ENCODE results near the gene S1PR1. TPM values are rescaled to one million over a fixed set of nuclear protein-coding genes. Genes with fewer than 3 reads are reported as not detected.

Gene S1PR1
- total RNA-seq, 2 experiments from 2014 or later = 72.6 to 75.9 TPM

Other genes starting within 250 kb of the S1PR1 start
- 10 to 100 TPM; 65.0 to 70.8 TPM for gene DPH5, start 211.2 kb upstream of the S1PR1 start, total RNA-seq

Data from activated naive CD8-positive, alpha-beta T cell treated with anti-CD3 and anti-CD28 coated beads for 36 hours (primary cell).